Cardiac muscle cell (in vitro differentiated cells and primary cell): ENCODE data around the gene PCYT1A. TPM values are rescaled to one million over a fixed set of nuclear protein-coding genes. Genes with fewer than 3 reads are reported as not detected.

Experiments used
- DNase-seq, 2 donors: peaks; one replicate each; pipeline versions ENCODE4 v3.0.0 to v3.0.0-alpha.2; 2010 to 2017; ENCODE audit warnings: low read depth in 1 of 2, low spot score in 1 of 2
- H3K27ac ChIP-seq: fragments of 200-600 bp; sonication (generic); 2 replicates; pipeline ENCODE4 v1.5.1; 2016
- H3K27me3 ChIP-seq: fragments of 200-600 bp; sonication (generic); 2 replicates; pipeline ENCODE4 v1.6.0; 2016; ENCODE audit warnings: control low read depth
- H3K36me3 ChIP-seq: fragments of 200-600 bp; sonication (generic); 2 replicates; pipeline ENCODE4 v1.5.1; 2016; ENCODE audit warnings: control low read depth
- H3K4me1 ChIP-seq: fragments of 200-600 bp; sonication (generic); 2 replicates; pipeline ENCODE4 v1.8.1; 2017; ENCODE audit warnings: low read depth, mild to moderate bottlenecking, mixed run types
- H3K4me3 ChIP-seq: fragments of 200-600 bp; sonication (generic); 2 replicates; pipeline ENCODE4 v1.5.1; 2016; ENCODE audit warnings: mild to moderate bottlenecking
- H3K9me3 ChIP-seq: fragments of 200-600 bp; sonication (generic); 2 replicates; pipeline ENCODE4 v1.5.1; 2017; ENCODE audit warnings: low read depth, mild to moderate bottlenecking, control low read depth
- polyA plus RNA-seq: library from polyadenylated mRNA; unstranded; fragments of >200 nt; fragmentation: Nextera tagmentation; extraction: Ambion mirVana; gene quantifications from 2 replicates; pipeline ENCODE4 v1.2.1, GENCODE V29; 2016
- total RNA-seq: library from RNA; depleted of rRNA; stranded (reverse); fragments of >200 nt; gene quantifications from 2 replicates; pipeline ENCODE4 v1.2.3, GENCODE V29; 2016
- TF ChIP-seq, protein P1 (sequence below): IDR thresholded peaks from 2 replicates; pipeline ENCODE4 v1.5.1; 2012; ENCODE audit warnings: low read depth, mild to moderate bottlenecking, low read length

The PCYT1A gene
- total and polyA plus RNA-seq, 2 experiments from 2014 or later, result 23.6 to 66.5 TPM

- no peak overlapping the region for H3K4me3 ChIP-seq
- no peaks in the 10 kb centered on the region for H3K9me3 ChIP-seq
- peaks cover 3% of the 10 kb centered on the region for H3K36me3 ChIP-seq
- no peaks in the 10 kb centered on the region for H3K27me3 ChIP-seq
- H3K27ac ChIP-seq, result no peak overlapping the region
- no peaks in the 10 kb centered on the region for H3K4me1 ChIP-seq
- DNase-seq, result no peak
- TF ChIP-seq, protein P1, sequence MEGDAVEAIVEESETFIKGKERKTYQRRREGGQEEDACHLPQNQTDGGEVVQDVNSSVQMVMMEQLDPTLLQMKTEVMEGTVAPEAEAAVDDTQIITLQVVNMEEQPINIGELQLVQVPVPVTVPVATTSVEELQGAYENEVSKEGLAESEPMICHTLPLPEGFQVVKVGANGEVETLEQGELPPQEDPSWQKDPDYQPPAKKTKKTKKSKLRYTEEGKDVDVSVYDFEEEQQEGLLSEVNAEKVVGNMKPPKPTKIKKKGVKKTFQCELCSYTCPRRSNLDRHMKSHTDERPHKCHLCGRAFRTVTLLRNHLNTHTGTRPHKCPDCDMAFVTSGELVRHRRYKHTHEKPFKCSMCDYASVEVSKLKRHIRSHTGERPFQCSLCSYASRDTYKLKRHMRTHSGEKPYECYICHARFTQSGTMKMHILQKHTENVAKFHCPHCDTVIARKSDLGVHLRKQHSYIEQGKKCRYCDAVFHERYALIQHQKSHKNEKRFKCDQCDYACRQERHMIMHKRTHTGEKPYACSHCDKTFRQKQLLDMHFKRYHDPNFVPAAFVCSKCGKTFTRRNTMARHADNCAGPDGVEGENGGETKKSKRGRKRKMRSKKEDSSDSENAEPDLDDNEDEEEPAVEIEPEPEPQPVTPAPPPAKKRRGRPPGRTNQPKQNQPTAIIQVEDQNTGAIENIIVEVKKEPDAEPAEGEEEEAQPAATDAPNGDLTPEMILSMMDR, result no peak
Observed at GRCh38 chr3:196270499-196270898, 17.0 kb downstream of the PCYT1A start.

DNA sequence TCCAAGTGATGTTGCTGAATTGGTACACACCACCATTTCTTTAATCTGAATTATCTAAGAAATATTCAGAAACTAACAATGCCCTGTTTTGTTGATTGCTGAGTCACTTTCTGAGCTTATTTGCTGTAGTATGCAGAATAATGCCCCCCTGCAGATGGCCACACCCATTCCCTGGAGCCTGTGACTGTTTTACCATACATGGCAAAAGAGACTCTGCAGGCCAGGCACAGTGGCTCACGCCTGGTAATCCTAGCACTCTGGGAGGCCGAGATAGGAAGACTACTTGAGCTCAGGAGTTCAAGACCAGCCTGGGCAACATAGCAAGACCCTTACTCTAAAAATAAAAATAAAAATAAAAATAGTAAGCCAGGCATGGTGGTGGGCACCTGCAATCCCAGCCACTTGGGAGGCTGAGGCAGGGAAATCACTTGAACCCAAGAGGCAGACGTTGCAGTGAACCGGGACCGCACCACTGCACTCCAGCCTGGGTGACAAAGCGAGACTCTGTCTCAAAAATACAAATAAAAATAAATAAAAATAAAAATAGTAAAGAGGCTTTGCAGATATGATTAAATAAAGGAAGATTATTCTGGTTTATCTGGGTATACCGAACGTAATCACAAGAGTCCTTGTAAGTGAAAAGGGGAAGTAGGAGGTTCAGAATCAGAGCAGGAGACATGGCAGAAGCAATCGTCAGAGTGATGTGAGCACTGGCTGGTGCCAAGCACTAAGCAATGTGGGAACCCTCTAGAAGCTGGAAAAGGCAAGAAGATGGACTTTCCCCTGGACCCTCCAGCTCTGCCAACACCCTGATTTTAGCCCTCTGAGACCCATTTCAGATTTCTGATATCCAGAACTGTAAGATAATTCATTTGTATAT is 19.0 kb downstream of the PCYT1A start:
- Histone ChIP-seq H3K27ac (no peak overlapping the region), H3K4me3 (no peak overlapping the region), H3K27me3 (no peaks in the 10 kb centered on the region), H3K9me3 (no peaks in the 10 kb centered on the region), H3K4me1 (no peaks in the 10 kb centered on the region), H3K36me3 (peaks cover 10% of the 10 kb centered on the region)
- TF ChIP-seq, protein P1, result no peak
- peak in 1 of 2 donors; percentile 75 for DNase-seq

DNA sequence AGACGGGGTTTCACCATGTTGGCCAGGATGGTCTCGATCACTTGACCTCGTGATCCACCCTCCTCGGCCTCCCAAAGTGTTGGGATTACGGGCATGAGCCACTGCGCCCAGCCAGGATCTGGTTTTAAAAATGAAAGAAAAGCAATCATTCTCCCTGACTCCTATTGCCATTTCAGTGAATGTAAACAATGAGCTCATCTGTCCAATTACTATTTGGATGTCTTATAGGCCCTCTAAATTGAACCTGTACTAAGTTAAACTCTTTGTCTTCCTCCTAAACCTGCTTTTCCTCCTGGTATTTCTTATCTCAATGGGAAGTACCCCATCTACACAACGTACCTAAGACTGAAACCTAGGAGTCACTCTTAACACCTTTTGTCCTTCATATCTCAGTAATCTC is 23.7 kb downstream of the PCYT1A start:
- TF ChIP-seq, protein P1, result no peak
- Histone ChIP-seq H3K4me1 (no peaks in the 10 kb centered on the region), H3K9me3 (no peaks in the 10 kb centered on the region), H3K27ac (no peak overlapping the region), H3K4me3 (no peak overlapping the region), H3K36me3 (peaks cover 21% of the 10 kb centered on the region), H3K27me3 (no peaks in the 10 kb centered on the region)
- no peak for DNase-seq

- peaks cover 34% of the 10 kb centered on the region for H3K36me3 ChIP-seq
- DNase-seq, result no peak
Observed at GRCh38 chr3:196260784-196261183, 26.7 kb downstream of the PCYT1A start.

GRCh38 chr3:196255776-196256175 is 31.8 kb downstream of the PCYT1A start:
- no peaks in the 10 kb centered on the region for H3K27me3 ChIP-seq

More at GRCh38 chr3:196260784-196261183, 26.7 kb downstream of the PCYT1A start:
- Histone ChIP-seq H3K27me3 (no peaks in the 10 kb centered on the region), H3K4me1 (no peaks in the 10 kb centered on the region), H3K9me3 (no peaks in the 10 kb centered on the region), H3K4me3 (no peak overlapping the region), H3K27ac (no peak overlapping the region)
- TF ChIP-seq, protein P1, result no peak

More at GRCh38 chr3:196255776-196256175, 31.8 kb downstream of the PCYT1A start:
- Histone ChIP-seq H3K4me1 (no peaks in the 10 kb centered on the region), H3K4me3 (no peak overlapping the region), H3K36me3 (peaks cover 34% of the 10 kb centered on the region), H3K27ac (peak overlapping the region; percentile 56), H3K9me3 (no peaks in the 10 kb centered on the region)
- TF ChIP-seq, protein P1, result no peak
- no peak for DNase-seq
